H1 (cell line): Measurements from ENCODE around the gene LAG3. TPM values are rescaled to one million over a fixed set of nuclear protein-coding genes. Genes with fewer than 3 reads are reported as not detected.

Source experiments
- CTCF ChIA-PET: fragments of 300-600 bp; sonication (Branson Sonifier 250); formaldehyde crosslinking; loops from one replicate; lab custom pipeline; 2021; ENCODE audit not compliant: partially characterized antibody; lab: Charles Lee
- POLR2A ChIA-PET: fragments of 300-600 bp; sonication (Branson Sonifier 250); formaldehyde crosslinking; loops from one replicate; lab custom pipeline; 2021; ENCODE audit warnings: inconsistent platforms; ENCODE audit not compliant: partially characterized antibody; lab: Charles Lee
- DNase-seq, 2 experiments: peaks; one replicate each; pipeline versions ENCODE4 v3.0.0 to v3.0.0-alpha.2; 2010 to 2022; ENCODE audit warnings: low spot score in 2 of 2, low read depth in 1 of 2, mixed read lengths in 1 of 2
- FAIRE-seq: peaks from 2 replicates; lab custom pipeline; 2011; peaks lifted over from hg19 to GRCh38; lab: Jason Lieb, UNC
- H2AFZ ChIP-seq: 2 replicates; pipeline ENCODE4 v1.8.1; 2012; ENCODE audit warnings: low read length, inconsistent platforms
- H2AK5ac ChIP-seq: 2 replicates; pipeline ENCODE4 v1.6.1; 2013; ENCODE audit warnings: low read depth, low read length
- H2BK120ac ChIP-seq: replicated peaks from 2 replicates; pipeline ENCODE3; 2013; ENCODE audit warnings: low read depth, low read length, inconsistent platforms
- H2BK12ac ChIP-seq: 2 replicates; pipeline ENCODE4 v1.6.1; 2013; ENCODE audit warnings: low read depth, low read length
- H2BK15ac ChIP-seq: 2 replicates; pipeline ENCODE4 v1.6.1; 2013; ENCODE audit warnings: low read length
- H2BK20ac ChIP-seq: 2 replicates; pipeline ENCODE4 v1.6.1; 2013; ENCODE audit warnings: low read length
- H2BK5ac ChIP-seq: 2 replicates; pipeline ENCODE4 v1.6.1; 2013; ENCODE audit warnings: low read depth, low read length
- H3K14ac ChIP-seq: 2 replicates; pipeline ENCODE4 v1.6.1; 2013; ENCODE audit warnings: inconsistent platforms; ENCODE audit not compliant: insufficient read length
- H3K18ac ChIP-seq: 2 replicates; pipeline ENCODE4 v1.6.1; 2013; ENCODE audit warnings: low read length; ENCODE audit errors: extremely low read depth
- H3K23ac ChIP-seq: 2 replicates; pipeline ENCODE4 v1.6.1; 2013; ENCODE audit warnings: inconsistent platforms; ENCODE audit not compliant: insufficient read length
- H3K23me2 ChIP-seq: 2 replicates; pipeline ENCODE4 v1.6.1; 2013; ENCODE audit warnings: low read depth, low read length
- H3K27ac ChIP-seq: 2 replicates; pipeline ENCODE4 v1.6.1; 2011; ENCODE audit warnings: low read depth, low read length, inconsistent platforms
- H3K27me3 ChIP-seq, 4 experiments: replicated peaks in 1 of 4; 1 replicate in 1 of 4; 2 replicates in 3 of 4; pipeline versions ENCODE4 v1.6.1 to v1.8.1; 2011 to 2013; ENCODE audit warnings: low read length in 3 of 4, mild to moderate bottlenecking in 3 of 4, inconsistent platforms in 2 of 4, mixed read lengths in 2 of 4, moderate library complexity in 1 of 4; ENCODE audit not compliant: control insufficient read depth in 3 of 4, insufficient read depth in 3 of 4; ENCODE audit errors: extremely low read depth in 1 of 4
- H3K36me3 ChIP-seq, 4 experiments: 2 replicates each; pipeline versions ENCODE4 v1.6.1 to v1.8.1; 2011 to 2013; ENCODE audit warnings: mild to moderate bottlenecking in 4 of 4, low read length in 3 of 4, moderate library complexity in 2 of 4, control low read depth in 1 of 4, inconsistent platforms in 1 of 4; ENCODE audit not compliant: insufficient read depth in 4 of 4, control insufficient read depth in 2 of 4
- H3K4ac ChIP-seq: replicated peaks from 2 replicates; pipeline ENCODE3; 2013; ENCODE audit warnings: low read length, low read depth, mixed read lengths, inconsistent platforms; ENCODE audit not compliant: insufficient read length
- H3K4me1 ChIP-seq, 4 experiments: replicated peaks in 1 of 4; 1 replicate in 1 of 4; 2 replicates in 3 of 4; pipeline versions ENCODE4 v1.6.1 to v1.8.1; 2011 to 2013; ENCODE audit warnings: low read length in 3 of 4, inconsistent platforms in 2 of 4, mixed read lengths in 1 of 4; ENCODE audit not compliant: insufficient read depth in 4 of 4, control insufficient read depth in 3 of 4
- H3K4me2 ChIP-seq, 2 experiments: 2 replicates each; pipeline versions ENCODE4 v1.6.1 to v1.8.1; 2011 to 2013; ENCODE audit warnings: low read depth in 2 of 2, low read length in 2 of 2, control low read depth in 1 of 2, inconsistent platforms in 1 of 2, mild to moderate bottlenecking in 1 of 2; ENCODE audit not compliant: insufficient read depth in 1 of 2
- H3K4me3 ChIP-seq, 4 experiments: fragments of 200-600, 300-600 bp in 1 of 4; sonication (generic), shearing (Covaris generic), sonication (Bioruptor Twin) in 1 of 4; 2 replicates each; pipeline versions ENCODE4 v1.5.1 to v1.8.1; 2011 to 2016; ENCODE audit warnings: low read length in 4 of 4, low read depth in 3 of 4, control low read depth in 2 of 4, inconsistent platforms in 2 of 4, mild to moderate bottlenecking in 2 of 4, mixed read lengths in 1 of 4, moderate library complexity in 1 of 4; ENCODE audit not compliant: insufficient read depth in 2 of 4; ENCODE audit errors: extremely low read depth in 1 of 4
- H3K56ac ChIP-seq: replicated peaks from 2 replicates; pipeline ENCODE3; 2013; ENCODE audit warnings: low read depth, mild to moderate bottlenecking, mixed read lengths, low read length, inconsistent platforms; ENCODE audit not compliant: insufficient read length
- H3K79me1 ChIP-seq: 2 replicates; pipeline ENCODE4 v1.6.1; 2013; ENCODE audit warnings: low read depth, low read length, control low read depth
- H3K79me2 ChIP-seq, 2 experiments: 2 replicates each; pipeline versions ENCODE4 v1.6.1 to v1.8.1; 2012 to 2013; ENCODE audit warnings: low read length in 2 of 2, mild to moderate bottlenecking in 2 of 2, inconsistent platforms in 1 of 2; ENCODE audit not compliant: insufficient read depth in 2 of 2, control insufficient read depth in 1 of 2
- H3K9ac ChIP-seq, 4 experiments: replicated peaks in 1 of 4; 1 replicate in 1 of 4; 2 replicates in 3 of 4; pipeline versions ENCODE4 v1.6.1 to v1.8.1; 2011 to 2013; ENCODE audit warnings: low read depth in 3 of 4, low read length in 3 of 4, control low read depth in 2 of 4, mild to moderate bottlenecking in 2 of 4, moderate library complexity in 2 of 4, inconsistent platforms in 1 of 4; ENCODE audit errors: extremely low read depth in 1 of 4
- H3K9me3 ChIP-seq, 2 experiments: 2 replicates each; pipeline versions ENCODE4 v1.6.1 to v1.8.1; 2012 to 2013; ENCODE audit warnings: mild to moderate bottlenecking in 2 of 2, moderate library complexity in 2 of 2, control low read depth in 1 of 2, inconsistent platforms in 1 of 2, low read depth in 1 of 2, low read length in 1 of 2, mixed read lengths in 1 of 2; ENCODE audit not compliant: insufficient read depth in 2 of 2
- H4K20me1 ChIP-seq, 2 experiments: replicated peaks in 1 of 2; 2 replicates each; pipeline versions ENCODE3 to v1.8.1; 2011 to 2013; ENCODE audit warnings: inconsistent platforms in 2 of 2, low read length in 2 of 2, mild to moderate bottlenecking in 1 of 2; ENCODE audit not compliant: insufficient read depth in 2 of 2, control insufficient read depth in 1 of 2
- H4K5ac ChIP-seq: 2 replicates; pipeline ENCODE4 v1.6.1; 2013; ENCODE audit warnings: low read length, low read depth, mixed read lengths, inconsistent platforms; ENCODE audit not compliant: insufficient read length
- H4K8ac ChIP-seq: 2 replicates; pipeline ENCODE4 v1.8.0; 2013; ENCODE audit warnings: mild to moderate bottlenecking, moderate library complexity, low read length, inconsistent platforms; ENCODE audit not compliant: insufficient read depth; ENCODE audit errors: extremely low read depth
- H4K91ac ChIP-seq: replicated peaks from 2 replicates; pipeline ENCODE3; 2013; ENCODE audit warnings: low read length, mixed read lengths, inconsistent platforms; ENCODE audit not compliant: insufficient read length
- JUN ChIP-seq: IDR thresholded peaks from 2 replicates; pipeline ENCODE4 v1.6.1; 2011; ENCODE audit warnings: low read depth, mild to moderate bottlenecking, improper control_type of control experiment, low read length
- JUND ChIP-seq: IDR thresholded peaks from 2 replicates; pipeline ENCODE4 v1.6.1; 2011; ENCODE audit warnings: mild to moderate bottlenecking, improper control_type of control experiment, low read length
- RXRA ChIP-seq: IDR thresholded peaks from 2 replicates; pipeline ENCODE4 v1.6.1; 2011; ENCODE audit warnings: low read depth, mild to moderate bottlenecking, low read length, moderate library complexity; ENCODE audit not compliant: insufficient read depth
- SRF ChIP-seq: IDR thresholded peaks from 2 replicates; pipeline ENCODE4 v1.6.1; 2011; ENCODE audit warnings: mild to moderate bottlenecking, low read depth, low read length, moderate library complexity
- TCF12 ChIP-seq: IDR thresholded peaks from 2 replicates; pipeline ENCODE4 v1.6.1; 2011; ENCODE audit warnings: low read depth, mild to moderate bottlenecking, low read length
- TEAD4 ChIP-seq: IDR thresholded peaks from 2 replicates; pipeline ENCODE4 v1.6.1; 2012; ENCODE audit warnings: low read depth, low read length, inconsistent platforms, mixed read lengths
- WGBS, 2 experiments: shearing (Covaris generic) in 1 of 2; methylation state at CpG; one replicate each; pipeline versions ENCODE4 v1.1.6 to v1.1.7; 2013 to 2015; ENCODE audit warnings: low lambda C conversion rate in 2 of 2, mixed read lengths in 2 of 2, inconsistent platforms in 1 of 2, low coverage in 1 of 2, missing lambda C conversion rate in 1 of 2; ENCODE audit not compliant: insufficient replicate concordance in 2 of 2, insufficient coverage in 1 of 2, insufficient read length in 1 of 2; ENCODE audit errors: extremely low coverage in 1 of 2, missing lambda C conversion rate in 1 of 2; 5-methylcytosine and 5-hydroxymethylcytosine counted together
- polyA plus RNA-seq, 7 experiments: library from polyadenylated mRNA; depleted of rRNA in 3 of 7; stranded (reverse) in 5 of 7; unstranded in 2 of 7; fragments of >200 nt in 5 of 7; fragments of 200-250 nt in 2 of 7; gene quantifications; 1 replicate in 5 of 7; 2 replicates in 1 of 7; 4 replicates in 1 of 7; pipeline versions ENCODE4 v1.2.1 to v1.2.3, GENCODE V29; 2011 to 2013; ENCODE audit warnings: missing spikeins in 2 of 7, mixed read lengths in 2 of 7
- total RNA-seq: library from RNA; stranded (reverse); fragmentation: NEBNext Ultra II Directional; extraction: Animal tissue kit (Norgen Biotek cat#: 25700); gene quantifications from 2 replicates; pipeline ENCODE4 v1.2.1, GENCODE V29; 2021

The LAG3 gene
- total and polyA plus RNA-seq, 2 of the 8 experiments (the other 6 are each of a cell fraction or from before 2014, with no cell fraction given) = 1.1 to 3.1 TPM

DNA sequence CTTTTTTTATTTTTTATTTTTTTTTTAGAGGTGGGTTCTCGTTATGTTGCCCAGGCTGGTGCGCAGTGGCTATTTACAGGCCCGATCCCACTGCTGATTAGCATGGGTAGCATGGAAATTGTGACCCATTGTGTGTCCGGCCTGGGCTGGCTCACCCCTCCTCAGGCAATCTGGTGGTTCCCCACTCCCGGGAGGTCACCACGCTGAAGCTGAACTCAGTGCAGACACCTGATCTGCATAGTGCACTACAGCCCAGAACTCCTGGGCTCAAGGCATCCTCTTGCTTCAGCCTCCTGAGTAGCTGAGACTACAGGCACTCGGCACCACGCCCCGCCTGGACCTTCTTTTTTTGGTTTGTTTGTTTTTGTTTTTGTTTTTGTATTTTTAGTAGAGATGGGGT, 11.5 kb downstream of the LAG3 start:
- Histone ChIP-seq H2BK5ac (no peak overlapping the region), H2BK120ac (no peak overlapping the region), H4K20me1 (no peaks in the 10 kb centered on the region), H3K27ac (no peak overlapping the region), H3K27me3 (no peaks in the 10 kb centered on the region), H4K5ac (no peak overlapping the region), H3K4ac (no peak overlapping the region), H4K8ac (no peak overlapping the region), H2BK20ac (no peak overlapping the region), H2AK5ac (no peak overlapping the region), H3K23ac (no peak overlapping the region), H3K79me1 (no peaks in the 10 kb centered on the region), H3K56ac (no peak overlapping the region), H3K4me1 (peaks cover 4 to 9% (median 7%) of the 10 kb centered on the region in 4 experiments), H3K9ac (no peak overlapping the region), H3K36me3 (no peaks in the 10 kb centered on the region), H4K91ac (no peak overlapping the region), H2AFZ (no peak overlapping the region), H3K4me3 (no peak overlapping the region), H3K18ac (no peak overlapping the region), H2BK12ac (no peak overlapping the region), H3K4me2 (no peak overlapping the region), H2BK15ac (no peak overlapping the region), H3K79me2 (no peaks in the 10 kb centered on the region), H3K23me2 (no peaks in the 10 kb centered on the region), H3K14ac (no peak overlapping the region), H3K9me3 (no peaks in the 10 kb centered on the region)
- no peak for DNase-seq
- FAIRE-seq = no peak
- ChIA-PET POLR2A (interaction anchor here (0.6 to 2.0 kb wide), 7 partner anchors 9 to 246 kb away, joined by 3 to 9 read pairs (median 5); partner anchors contain the start of gene MLF2), CTCF (interaction anchor here (0.6 to 29.6 kb wide), 9 partner anchors 9 to 163 kb away, joined by 3 to 532 read pairs (median 9); partner anchors contain the start of genes GNB3, GPR162, LAG3 and MLF2)
- 90% methylated on average over 9 of the region's 9 CpGs; no CpG with 5 or more reads in 1 of the 2 experiments for WGBS, 2 experiments
- TF ChIP-seq JUND (no peak), TEAD4 (no peak), SRF (no peak), TCF12 (no peak), JUN (no peak), RXRA (no peak)
